Measurements from ENCODE around the gene PTPRN2. TPM values are rescaled to one million over a fixed set of nuclear protein-coding genes. Genes with fewer than 3 reads are reported as not detected.

The PTPRN2 gene
- total RNA-seq, 1 experiment from 2014 or later = 2.1 TPM

- no TSS peak for BruUV-seq (replicated peaks)
- Histone ChIP-seq H3K36me3 (ENCODE audit: control insufficient read depth in 1 of 2, insufficient read depth in 2 of 2, low read length in 2 of 2) (no peaks in the 10 kb centered on the region), H3K4me2 (ENCODE audit: low read length) (no peak overlapping the region), H3K27me3 (ENCODE audit: insufficient read depth, low read length) (no peaks in the 10 kb centered on the region), H3K79me2 (ENCODE audit: insufficient read depth, low read length) (no peaks in the 10 kb centered on the region), H3K9me2 (ENCODE audit: insufficient read depth) (no peaks in the 10 kb centered on the region), H3K9ac (ENCODE audit: low read length) (no peak overlapping the region), H3K27ac (ENCODE audit: low read depth, low read length) (no peak overlapping the region), H3K9me3 (ENCODE audit: control insufficient read depth in 1 of 2, insufficient read depth in 1 of 2, low read depth in 1 of 2, low read length in 2 of 2) (no peaks in the 10 kb centered on the region), H4K20me1 (ENCODE audit: insufficient read depth) (no peaks in the 10 kb centered on the region), H2AFZ (ENCODE audit: low read depth, low read length, poor library complexity, severe bottlenecking) (no peak overlapping the region), H3K4me3 (replicated peaks in 1 of 2; ENCODE audit: low read depth in 1 of 2, low read length in 2 of 2) (no peak overlapping the region), H3K4me1 (ENCODE audit: control insufficient read depth in 1 of 2, insufficient read depth in 2 of 2, low read length in 2 of 2) (no peaks in the 10 kb centered on the region)
- DNase-seq (ENCODE audit: low read depth, low spot score) (no peak), ATAC-seq (no peak)
- ChIA-PET RAD21 (ENCODE audit: low non-redundant PET in 1 of 2, low total read pairs in 2 of 2, uncharacterized antibody in 2 of 2, unreplicated experiment in 2 of 2) (no interaction called here), POLR2A (no interaction called here), CTCF (no interaction called here)
- intact Hi-C loops (cut with micrococcal nuclease) = no loop called here
- TF ChIP-seq ZBTB33 (IDR thresholded peaks at IDR 0.05; ENCODE audit: extremely low read depth, insufficient replicate concordance, low read length) = no peak
- no peak for TF ChIP-seq ATF3 (IDR thresholded peaks at IDR 0.05)
- no peak for TF ChIP-seq EZH2 (IDR thresholded peaks at IDR 0.05)
- TF ChIP-seq POLR2AphosphoS5 (IDR thresholded peaks at IDR 0.05; ENCODE audit: low read depth, low read length) = no peak
- TF ChIP-seq YY1 (IDR thresholded peaks at IDR 0.05; ENCODE audit: extremely low read depth, insufficient replicate concordance, low read depth, low read length) = no peak
- TF ChIP-seq TCF7L2 (IDR thresholded peaks at IDR 0.05; ENCODE audit: borderline replicate concordance, extremely low read depth, insufficient read depth, insufficient read length) = no peak
- TF ChIP-seq CBX3 (IDR thresholded peaks at IDR 0.05; ENCODE audit: low read depth) = no peak
- TF ChIP-seq ZFX (IDR thresholded peaks at IDR 0.05) = no peak
- no peak for TF ChIP-seq EZH2phosphoT487 (IDR thresholded peaks at IDR 0.05; ENCODE audit: borderline replicate concordance)
- no peak for TF ChIP-seq RAD21 (IDR thresholded peaks at IDR 0.05; ENCODE audit: low read depth)
- no peak for TF ChIP-seq MAX (IDR thresholded peaks at IDR 0.05)
- TF ChIP-seq JUND (IDR thresholded peaks at IDR 0.05) = no peak
- TF ChIP-seq SP1 (IDR thresholded peaks at IDR 0.05; ENCODE audit: low read depth) = no peak
- TF ChIP-seq POLR2A (IDR thresholded peaks at IDR 0.05; ENCODE audit: borderline replicate concordance, extremely low read depth, insufficient read depth, insufficient read length) = no peak
- no peak for TF ChIP-seq FOSL1 (IDR thresholded peaks at IDR 0.05; ENCODE audit: low read depth)
- no peak for TF ChIP-seq SIN3A (IDR thresholded peaks at IDR 0.05; ENCODE audit: low read depth)
- no peak for TF ChIP-seq REST (IDR thresholded peaks at IDR 0.05; ENCODE audit: low read depth)
Observed at GRCh38 chr7:158022601-158023000, 565.0 kb downstream of the PTPRN2 start.
